SK-N-SH (cell line): ENCODE data around the gene WDR62. TPM values are rescaled to one million over a fixed set of nuclear protein-coding genes. Genes with fewer than 3 reads are reported as not detected.

Experiments
- CTCF ChIA-PET: fragments of 300-600, 350-600 bp; formaldehyde crosslinking; extraction: SDS; loops from one replicate; lab custom pipeline; 2021; lab: Yijun Ruan, JAX
- POLR2A ChIA-PET: fragments of 350-600 bp; sonication (Branson Sonifier 250); formaldehyde crosslinking; extraction: SDS; loops from one replicate; lab custom pipeline; 2020; ENCODE audit warnings: antibody characterized with exemption, inconsistent platforms; lab: Yijun Ruan, JAX
- DNase-seq: peaks from one replicate; pipeline ENCODE4 v3.0.0; 2012
- H2AFZ ChIP-seq: fragments of 200-600 bp; sonication (generic); 2 replicates; pipeline ENCODE4 v1.8.1; 2016; ENCODE audit warnings: antibody characterized with exemption, mild to moderate bottlenecking, low read depth
- H3F3A ChIP-seq: fragments of 200-600 bp; sonication (generic); replicated peaks from 2 replicates; pipeline ENCODE3; 2016; ENCODE audit warnings: antibody characterized with exemption, mild to moderate bottlenecking; ENCODE audit not compliant: insufficient read depth
- H3K27ac ChIP-seq, 2 experiments: fragments of 200-500 bp in 1 of 2; fragments of 200-600 bp in 1 of 2; sonication (Bioruptor generic) in 1 of 2; sonication (generic), shearing (Covaris generic) in 1 of 2; 2 replicates each; pipeline versions ENCODE4 v1.5.1 to v1.6.1; 2014 to 2016; ENCODE audit warnings: low read depth in 2 of 2, inconsistent platforms in 1 of 2, low read length in 1 of 2, mild to moderate bottlenecking in 1 of 2, mixed read lengths in 1 of 2
- H3K27me3 ChIP-seq: fragments of 200-600 bp; sonication (generic), shearing (Covaris generic); 2 replicates; pipeline ENCODE4 v1.6.1; 2016; ENCODE audit warnings: mixed run types; ENCODE audit not compliant: insufficient read depth
- H3K36me3 ChIP-seq, 2 experiments: fragments of 200-500 bp in 1 of 2; fragments of 200-600 bp in 1 of 2; sonication (Bioruptor generic) in 1 of 2; sonication (generic) in 1 of 2; replicated peaks in 1 of 2; 2 replicates each; pipeline versions ENCODE3 to v1.5.1; 2014 to 2016; ENCODE audit warnings: low read length in 1 of 2, mild to moderate bottlenecking in 1 of 2; ENCODE audit not compliant: insufficient read depth in 2 of 2, control insufficient read depth in 1 of 2
- H3K4me1 ChIP-seq, 2 experiments: fragments of 200-500 bp in 1 of 2; fragments of 200-600 bp in 1 of 2; sonication (Bioruptor generic) in 1 of 2; sonication (generic), shearing (Covaris generic) in 1 of 2; 2 replicates each; pipeline versions ENCODE4 v1.5.1 to v1.6.1; 2014 to 2016; ENCODE audit warnings: low read depth in 1 of 2, low read length in 1 of 2, mixed run types in 1 of 2; ENCODE audit not compliant: insufficient read depth in 2 of 2, control insufficient read depth in 1 of 2
- H3K4me2 ChIP-seq: fragments of 200-600 bp; sonication (generic), shearing (Covaris generic); 2 replicates; pipeline ENCODE4 v1.6.1; 2017; ENCODE audit warnings: mixed run types
- H3K4me3 ChIP-seq, 2 experiments: fragments of 200-500 bp in 1 of 2; fragments of 200-600 bp in 1 of 2; sonication (Bioruptor generic) in 1 of 2; sonication (generic), shearing (Covaris generic) in 1 of 2; 2 replicates each; pipeline versions ENCODE4 v1.5.1 to v1.8.1; 2014 to 2016; ENCODE audit warnings: low read depth in 2 of 2, inconsistent platforms in 1 of 2, low read length in 1 of 2, mild to moderate bottlenecking in 1 of 2, mixed read lengths in 1 of 2, moderate library complexity in 1 of 2
- H3K79me2 ChIP-seq: fragments of 200-600 bp; sonication (generic); 2 replicates; pipeline ENCODE4 v1.8.1; 2017; ENCODE audit warnings: mild to moderate bottlenecking; ENCODE audit not compliant: insufficient read depth
- H3K9ac ChIP-seq: fragments of 200-600 bp; sonication (generic); 2 replicates; pipeline ENCODE4 v1.6.1; 2017; ENCODE audit warnings: mixed run types
- H3K9me2 ChIP-seq: fragments of 200-600 bp; sonication (generic); 2 replicates; pipeline ENCODE4 v1.6.1; 2017; ENCODE audit warnings: mixed run types
- H3K9me3 ChIP-seq: fragments of 200-600 bp; sonication (generic); 2 replicates; pipeline ENCODE4 v1.6.1; 2017; ENCODE audit warnings: mixed run types, mild to moderate bottlenecking, moderate library complexity
- H4K20me1 ChIP-seq: fragments of 200-600 bp; sonication (generic); 2 replicates; pipeline ENCODE4 v1.6.1; 2017; ENCODE audit warnings: mild to moderate bottlenecking, mixed run types; ENCODE audit not compliant: insufficient read depth
- CHD2 ChIP-seq: fragments of 150-350 bp; IDR thresholded peaks from 2 replicates; pipeline ENCODE4 v1.6.1; 2018; ENCODE audit warnings: low read length; ENCODE audit not compliant: partially characterized antibody
- EP300 ChIP-seq, 2 experiments: IDR thresholded peaks; 2 replicates each; pipeline versions ENCODE4 v1.4.0 to v1.6.1; 2012; ENCODE audit warnings: borderline replicate concordance in 1 of 2, low read depth in 1 of 2, low read length in 1 of 2
- FOXM1 ChIP-seq: IDR thresholded peaks from 2 replicates; pipeline ENCODE4 v1.4.0; 2012; ENCODE audit warnings: low read depth, mild to moderate bottlenecking
- GABPA ChIP-seq: IDR thresholded peaks from 2 replicates; pipeline ENCODE4 v1.4.0; 2012; ENCODE audit warnings: low read depth, mild to moderate bottlenecking
- GATA2 ChIP-seq: sonication (generic); formaldehyde crosslinking; IDR thresholded peaks from 2 replicates; pipeline ENCODE4 v1.5.0; 2020; ENCODE audit warnings: mild to moderate bottlenecking, missing genetic modification reagents
- JUND ChIP-seq: IDR thresholded peaks from 2 replicates; pipeline ENCODE4 v1.4.0; 2012
- MEF2A ChIP-seq: IDR thresholded peaks from 2 replicates; pipeline ENCODE4 v1.4.0; 2012; ENCODE audit warnings: low read depth, borderline replicate concordance
- MXI1 ChIP-seq: IDR thresholded peaks from 2 replicates; pipeline ENCODE4 v1.6.1; 2012; ENCODE audit warnings: mild to moderate bottlenecking, low read depth, low read length, improper control_type of control experiment
- NFIC ChIP-seq: IDR thresholded peaks from 2 replicates; pipeline ENCODE4 v1.4.0; 2012; ENCODE audit warnings: borderline replicate concordance
- NRF1 ChIP-seq: IDR thresholded peaks from 2 replicates; pipeline ENCODE4 v1.6.1; 2012; ENCODE audit warnings: low read depth, mild to moderate bottlenecking, low read length
- RCOR1 ChIP-seq: fragments of 150-350 bp; IDR thresholded peaks from 2 replicates; pipeline ENCODE4 v1.6.1; 2017; ENCODE audit warnings: antibody characterized with exemption, low read length
- SMC3 ChIP-seq: IDR thresholded peaks from 2 replicates; pipeline ENCODE4 v1.6.1; 2012; ENCODE audit warnings: low read depth, low read length, improper control_type of control experiment
- TAF1 ChIP-seq: IDR thresholded peaks from 2 replicates; pipeline ENCODE4 v1.6.1; 2012; ENCODE audit warnings: low read depth, mild to moderate bottlenecking, low read length, moderate library complexity, borderline replicate concordance
- YY1 ChIP-seq: IDR thresholded peaks from 2 replicates; pipeline ENCODE4 v1.4.0; 2012; ENCODE audit warnings: low read depth, mild to moderate bottlenecking
- WGBS: methylation state at CpG from one replicate; pipeline ENCODE4 v1.1.6; 2017; ENCODE audit warnings: low lambda C conversion rate; 5-methylcytosine and 5-hydroxymethylcytosine counted together
- polyA plus RNA-seq, 3 experiments: library from polyadenylated mRNA; depleted of rRNA; stranded (reverse); fragments of >200 nt; gene quantifications; 2 replicates each; pipeline ENCODE4 v1.2.3, GENCODE V29; 2012
- TF ChIP-seq, protein P1 (sequence below): fragments of 150-350 bp; IDR thresholded peaks from 2 replicates; pipeline ENCODE4 v1.6.1; 2017; ENCODE audit warnings: antibody characterized with exemption, low read length, low read depth, borderline replicate concordance
- TF ChIP-seq, protein P2 (sequence below): IDR thresholded peaks from 2 replicates; pipeline ENCODE4 v1.4.0; 2012; ENCODE audit warnings: low read depth, borderline replicate concordance
- TF ChIP-seq, protein P3 (sequence below): fragments of 150-350 bp; IDR thresholded peaks from 2 replicates; pipeline ENCODE4 v1.6.1; 2016; ENCODE audit warnings: mild to moderate bottlenecking, low read depth, low read length

Gene WDR62
- polyA plus RNA-seq, 1 of the 3 experiments (the other 2 are of a cell fraction): 5.3 TPM

DNA sequence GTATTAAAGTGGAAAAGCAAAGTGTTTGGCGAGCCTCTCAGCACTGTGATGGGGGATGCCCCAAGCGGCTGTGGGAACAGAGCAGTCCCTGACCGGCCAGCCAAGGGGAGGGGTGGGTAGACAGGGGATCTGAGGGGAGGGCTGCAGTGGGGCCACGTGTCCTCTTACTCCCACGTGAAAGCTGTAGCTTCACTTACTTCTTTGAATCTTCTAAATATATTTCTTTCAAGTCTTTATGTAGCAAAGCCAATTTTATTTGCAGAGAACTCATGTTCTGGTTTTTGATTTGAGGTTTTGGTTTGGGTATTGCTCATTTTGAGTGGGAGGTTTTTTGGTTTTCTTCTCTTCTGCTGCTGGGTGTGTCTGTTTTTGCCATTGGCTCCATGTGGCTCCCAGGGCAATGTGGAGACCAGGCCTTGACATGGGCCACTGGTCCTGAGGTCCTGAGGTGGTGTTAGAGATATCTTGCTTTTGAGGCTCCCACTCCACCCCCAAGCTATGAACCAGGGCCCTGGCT lies 38.5 kb downstream of the WDR62 start:
- no peak overlapping the region for H2AFZ ChIP-seq
- WGBS: 93% methylated on average over 5 of the region's 5 CpGs
- H3K27me3 ChIP-seq: no peaks in the 10 kb centered on the region
- no peak overlapping the region for H3K9ac ChIP-seq
- no peaks in the 10 kb centered on the region for H3K4me1 ChIP-seq
- no peaks in the 10 kb centered on the region for H3K9me3 ChIP-seq
- no peak overlapping the region for H3K4me3 ChIP-seq
- no peaks in the 10 kb centered on the region for H3K9me2 ChIP-seq
- H3K79me2 ChIP-seq: no peaks in the 10 kb centered on the region
- TF ChIP-seq MEF2A: no peak
- TF ChIP-seq, protein P1, sequence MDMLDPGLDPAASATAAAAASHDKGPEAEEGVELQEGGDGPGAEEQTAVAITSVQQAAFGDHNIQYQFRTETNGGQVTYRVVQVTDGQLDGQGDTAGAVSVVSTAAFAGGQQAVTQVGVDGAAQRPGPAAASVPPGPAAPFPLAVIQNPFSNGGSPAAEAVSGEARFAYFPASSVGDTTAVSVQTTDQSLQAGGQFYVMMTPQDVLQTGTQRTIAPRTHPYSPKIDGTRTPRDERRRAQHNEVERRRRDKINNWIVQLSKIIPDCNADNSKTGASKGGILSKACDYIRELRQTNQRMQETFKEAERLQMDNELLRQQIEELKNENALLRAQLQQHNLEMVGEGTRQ: no peak
- TF ChIP-seq RCOR1: no peak
- no peak for TF ChIP-seq EP300 (IDR thresholded peaks at IDR 0.05; ENCODE audit: borderline replicate concordance in 1 of 2, low read depth in 1 of 2, low read length in 1 of 2)
- TF ChIP-seq CHD2: no peak
- TF ChIP-seq TAF1: no peak
- TF ChIP-seq, protein P2, sequence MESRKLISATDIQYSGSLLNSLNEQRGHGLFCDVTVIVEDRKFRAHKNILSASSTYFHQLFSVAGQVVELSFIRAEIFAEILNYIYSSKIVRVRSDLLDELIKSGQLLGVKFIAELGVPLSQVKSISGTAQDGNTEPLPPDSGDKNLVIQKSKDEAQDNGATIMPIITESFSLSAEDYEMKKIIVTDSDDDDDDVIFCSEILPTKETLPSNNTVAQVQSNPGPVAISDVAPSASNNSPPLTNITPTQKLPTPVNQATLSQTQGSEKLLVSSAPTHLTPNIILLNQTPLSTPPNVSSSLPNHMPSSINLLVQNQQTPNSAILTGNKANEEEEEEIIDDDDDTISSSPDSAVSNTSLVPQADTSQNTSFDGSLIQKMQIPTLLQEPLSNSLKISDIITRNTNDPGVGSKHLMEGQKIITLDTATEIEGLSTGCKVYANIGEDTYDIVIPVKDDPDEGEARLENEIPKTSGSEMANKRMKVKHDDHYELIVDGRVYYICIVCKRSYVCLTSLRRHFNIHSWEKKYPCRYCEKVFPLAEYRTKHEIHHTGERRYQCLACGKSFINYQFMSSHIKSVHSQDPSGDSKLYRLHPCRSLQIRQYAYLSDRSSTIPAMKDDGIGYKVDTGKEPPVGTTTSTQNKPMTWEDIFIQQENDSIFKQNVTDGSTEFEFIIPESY: no peak
- TF ChIP-seq, protein P3, sequence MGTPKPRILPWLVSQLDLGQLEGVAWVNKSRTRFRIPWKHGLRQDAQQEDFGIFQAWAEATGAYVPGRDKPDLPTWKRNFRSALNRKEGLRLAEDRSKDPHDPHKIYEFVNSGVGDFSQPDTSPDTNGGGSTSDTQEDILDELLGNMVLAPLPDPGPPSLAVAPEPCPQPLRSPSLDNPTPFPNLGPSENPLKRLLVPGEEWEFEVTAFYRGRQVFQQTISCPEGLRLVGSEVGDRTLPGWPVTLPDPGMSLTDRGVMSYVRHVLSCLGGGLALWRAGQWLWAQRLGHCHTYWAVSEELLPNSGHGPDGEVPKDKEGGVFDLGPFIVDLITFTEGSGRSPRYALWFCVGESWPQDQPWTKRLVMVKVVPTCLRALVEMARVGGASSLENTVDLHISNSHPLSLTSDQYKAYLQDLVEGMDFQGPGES: no peak
- TF ChIP-seq GABPA: no peak
- TF ChIP-seq NFIC: no peak
- TF ChIP-seq GATA2 (CRISPR knock-in tag): no peak
- no peak for TF ChIP-seq NRF1
- TF ChIP-seq YY1: no peak
- no peak for TF ChIP-seq MXI1
- no peak for TF ChIP-seq FOXM1
- TF ChIP-seq SMC3: no peak
- TF ChIP-seq JUND: no peak
- H3K36me3 ChIP-seq: peaks cover 0 to 5% of the 10 kb centered on the region in 2 experiments
- no peak overlapping the region for H3K4me2 ChIP-seq
- DNase-seq: no peak
- CTCF ChIA-PET: no interaction called here
- no peaks in the 10 kb centered on the region for H4K20me1 ChIP-seq
- H3K27ac ChIP-seq: no peak overlapping the region
- POLR2A ChIA-PET: no interaction called here
- H3F3A ChIP-seq: no peaks in the 10 kb centered on the region
